HG02798 (cell line): Measurements from ENCODE around the gene OR52E2.

Experiments
- ATAC-seq: cut with Tn5 transposase; IDR thresholded peaks from one replicate; pipeline ENCODE4 v1.9.1; 2021; ENCODE audit warnings: mild to moderate bottlenecking; ENCODE audit not compliant: unreplicated experiment, poor library complexity

Gene OR52E2

GRCh38 chr11:5021996-5022395 lies 37.4 kb downstream of the OR52E2 start:
- no peak for ATAC-seq

GRCh38 chr11:5013012-5013411 lies 46.4 kb downstream of the OR52E2 start:
- no peak for ATAC-seq

DNA sequence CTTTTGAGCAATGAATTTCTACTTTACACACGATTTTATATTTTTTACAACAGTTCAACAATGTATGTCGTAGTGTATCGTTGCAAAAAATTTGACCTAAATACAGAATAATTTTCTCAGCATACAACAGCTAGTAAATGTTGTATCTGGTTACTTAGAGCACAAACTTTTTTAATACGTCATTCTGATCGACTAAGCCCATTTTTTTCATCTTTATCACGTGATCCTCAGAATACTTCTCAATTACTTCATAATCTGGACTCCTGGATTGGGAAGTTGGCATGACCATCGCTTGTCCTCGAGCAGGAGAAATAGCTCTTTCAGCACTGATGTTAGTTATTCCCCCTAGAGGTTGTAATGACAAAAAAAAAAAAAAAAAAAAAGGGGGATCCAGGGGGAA lies 48.2 kb downstream of the OR52E2 start:
- ATAC-seq = no peak
